ENCODE data around the gene FBLN5.

DNA sequence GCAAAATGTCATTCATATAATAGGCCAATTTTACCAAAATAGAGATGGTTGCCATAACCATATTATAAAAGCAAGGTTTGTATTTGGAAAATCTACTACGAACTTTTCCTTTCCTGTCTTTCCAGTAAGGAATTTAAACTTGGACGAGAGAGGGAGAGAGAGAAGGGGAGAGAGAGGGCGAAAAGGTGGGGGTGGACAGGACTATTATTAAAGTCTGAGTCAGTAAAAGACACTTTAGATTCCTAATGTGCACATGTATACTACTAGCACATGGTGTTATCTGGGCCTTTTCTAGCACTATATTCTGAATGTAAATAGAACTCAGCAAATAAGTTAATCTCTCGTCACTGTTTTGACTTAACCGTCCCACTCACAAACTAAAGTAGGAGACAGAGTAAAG is 30.4 kb upstream of the FBLN5 start:
- no peak for TF ChIP-seq POLR2A (IDR thresholded peaks at IDR 0.05)
- TF ChIP-seq POLR2AphosphoS5 (IDR thresholded peaks at IDR 0.05; ENCODE audit: insufficient read depth in 1 of 2, low read depth in 1 of 2), result no peak

Data from vagina (tissue), 2 donors.